Dedifferentiated amniotic fluid mesenchymal stem cell (primary cell): ENCODE results near the gene SUSD4.
"Not testable (repeated sequence)": the region's sequence is repeated elsewhere in the genome, so short reads cannot be mapped to it uniquely, and the experiment has no call there.

Source experiments
- DNase-seq: peaks from one replicate; pipeline ENCODE4 v3.0.0-alpha.2; 2016; ENCODE audit errors: extremely low spot score

Gene SUSD4

DNA sequence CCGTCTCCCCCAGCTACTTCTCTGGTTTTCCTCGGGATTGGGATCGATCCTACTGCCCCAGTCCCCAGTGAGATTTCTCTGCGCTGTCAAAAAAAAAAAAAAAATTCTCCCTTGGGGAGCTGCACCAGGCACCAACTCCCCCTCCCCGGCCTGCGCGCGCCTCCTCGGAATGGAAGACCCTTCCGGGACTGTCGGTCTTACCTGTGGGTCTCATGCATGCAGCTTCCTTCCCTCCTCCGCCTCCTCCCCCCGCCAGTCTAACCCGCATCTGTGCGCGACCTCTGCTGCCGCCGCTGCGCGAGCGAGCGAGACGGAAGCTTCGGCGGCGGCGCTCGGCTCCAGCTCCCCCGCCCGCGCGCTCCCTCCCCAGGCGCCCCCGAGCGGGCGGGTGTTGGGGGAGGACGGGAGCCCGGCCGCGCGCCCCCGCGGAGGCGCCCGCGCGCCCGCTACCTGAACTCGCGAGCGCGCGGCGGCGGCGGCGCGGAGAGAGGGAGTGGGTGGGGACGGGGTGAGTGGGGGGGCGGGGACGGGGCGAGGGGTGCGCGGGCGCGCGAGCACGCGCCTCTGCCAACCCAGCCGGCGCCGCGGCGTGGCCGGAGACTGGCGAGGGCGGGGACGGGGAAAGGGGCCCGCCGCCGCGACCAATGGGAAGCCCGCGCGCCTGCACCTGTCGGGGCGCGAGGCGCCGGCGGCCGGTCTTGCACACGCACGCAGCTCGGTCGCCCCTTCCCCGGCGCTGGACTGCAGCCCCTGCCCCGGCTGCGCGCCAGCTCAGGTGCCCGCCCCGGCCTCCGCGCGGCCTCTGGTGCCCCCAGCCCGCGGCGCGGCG is at the start of gene SUSD4:
Gene SUSD4, minus strand, starts transcription at position 321 of the 829 bp plus-strand sequence. CDS start 751 bp downstream, outside the sequence.
- no peak for DNase-seq

DNA sequence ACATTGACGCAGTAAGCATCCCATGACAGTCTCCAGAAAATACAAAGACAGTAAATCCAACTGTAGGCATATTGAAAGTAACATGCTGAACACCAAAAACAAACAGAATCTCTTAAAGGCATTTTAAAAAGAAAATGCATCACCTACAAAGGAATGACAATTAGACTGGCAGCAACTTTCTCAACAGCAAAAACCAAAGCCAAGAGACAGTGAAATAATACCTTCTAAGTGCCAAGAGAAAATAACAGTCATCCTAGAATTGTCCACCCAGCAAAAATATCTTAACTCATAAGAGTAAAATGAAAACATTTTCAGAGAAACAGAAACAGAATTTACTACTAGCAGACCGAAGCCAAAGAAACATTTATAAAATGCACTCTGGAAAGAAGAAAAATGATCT is 49.2 kb upstream of the SUSD4 start:
- DNase-seq = no peak

DNA sequence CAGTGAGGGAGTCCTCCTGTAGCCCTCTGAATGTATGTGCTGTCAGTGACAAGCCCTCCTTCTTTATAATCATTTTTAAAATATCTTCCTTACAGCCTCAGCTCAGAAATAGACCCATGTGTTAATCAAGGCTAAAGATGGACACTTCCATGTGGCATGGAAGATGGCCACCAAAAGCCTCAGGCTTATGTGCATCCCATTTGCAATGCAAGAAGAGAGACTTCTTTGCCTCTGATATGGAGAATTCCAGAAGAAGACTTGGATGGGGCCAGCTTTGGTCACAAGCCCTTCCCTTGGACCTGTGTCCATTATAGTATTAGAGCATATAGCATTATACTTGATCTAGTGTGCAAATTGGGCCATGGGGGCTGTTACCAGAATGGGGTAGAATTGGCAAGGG is 47.7 kb upstream of the SUSD4 start:
- DNase-seq = no peak

- peak; percentile 73 for DNase-seq
Observed at GRCh38 chr1:223411309-223411708, 47.3 kb upstream of the SUSD4 start.

DNA sequence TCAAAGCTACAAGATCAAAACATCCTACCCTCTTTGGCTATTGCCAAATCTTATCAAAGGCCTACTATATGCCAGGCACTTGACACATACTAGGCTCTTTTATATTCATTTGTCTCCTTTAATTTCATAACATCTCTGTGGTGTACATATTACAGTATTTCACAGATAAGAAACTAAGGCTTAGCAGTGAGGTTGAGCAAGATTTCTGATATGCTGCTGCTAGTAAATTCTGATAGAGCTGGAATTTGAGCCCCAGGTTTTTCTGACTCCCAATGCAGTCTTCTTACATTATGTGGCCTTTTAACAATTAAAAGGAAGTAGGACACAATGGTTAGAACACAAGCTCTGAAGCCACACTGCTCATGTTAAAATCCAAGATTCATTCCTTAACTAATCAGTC is 46.1 kb upstream of the SUSD4 start:
- no peak for DNase-seq

DNA sequence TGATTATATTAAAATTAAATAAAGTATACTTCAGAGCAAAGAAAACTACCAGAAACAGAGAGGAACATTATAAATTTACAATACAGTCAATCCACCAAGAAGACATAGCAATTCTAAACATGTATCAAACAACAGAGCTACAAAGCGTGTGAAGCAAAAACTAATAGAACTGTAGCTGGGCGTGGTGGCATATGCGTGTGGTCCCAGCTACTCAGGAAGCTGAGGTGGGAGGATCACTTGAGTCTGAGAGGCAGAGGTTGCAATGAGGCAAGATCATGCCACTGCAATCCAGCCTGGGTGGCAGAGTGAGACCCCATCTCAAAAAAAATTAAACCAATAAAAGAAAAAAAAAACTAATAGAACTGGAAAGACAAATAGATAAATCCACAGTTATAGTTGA is 41.5 kb upstream of the SUSD4 start:
- no peak for DNase-seq

DNA sequence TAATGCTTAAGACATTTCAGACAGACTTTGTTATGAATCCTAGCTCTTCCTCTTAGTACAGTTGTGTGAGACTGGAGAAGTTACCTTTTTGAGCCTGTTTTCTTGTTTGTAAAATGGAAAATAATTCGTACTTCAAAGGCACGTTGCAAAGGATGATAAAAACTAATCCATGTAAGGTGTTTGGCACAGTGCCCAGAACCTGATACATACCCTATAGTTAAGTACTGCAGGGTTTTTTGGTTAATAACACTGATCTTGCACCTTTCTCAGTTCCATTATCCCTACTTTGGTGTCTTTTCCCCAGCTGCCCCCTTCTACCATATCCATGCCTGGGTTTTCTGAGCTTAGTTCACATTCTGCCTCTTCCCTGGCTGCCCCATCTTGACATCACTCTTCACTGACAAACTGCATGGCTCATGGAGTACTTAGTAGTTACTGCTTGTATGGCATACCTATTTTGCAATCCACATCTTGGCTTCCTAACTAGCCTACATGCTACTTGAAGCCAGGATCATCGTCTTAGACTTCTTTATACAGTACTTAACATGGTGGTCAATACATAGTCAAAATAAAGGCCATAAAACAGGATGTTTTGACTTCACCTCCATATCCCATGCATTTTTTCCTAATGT is 39.3 kb upstream of the SUSD4 start:
- DNase-seq = no peak

DNA sequence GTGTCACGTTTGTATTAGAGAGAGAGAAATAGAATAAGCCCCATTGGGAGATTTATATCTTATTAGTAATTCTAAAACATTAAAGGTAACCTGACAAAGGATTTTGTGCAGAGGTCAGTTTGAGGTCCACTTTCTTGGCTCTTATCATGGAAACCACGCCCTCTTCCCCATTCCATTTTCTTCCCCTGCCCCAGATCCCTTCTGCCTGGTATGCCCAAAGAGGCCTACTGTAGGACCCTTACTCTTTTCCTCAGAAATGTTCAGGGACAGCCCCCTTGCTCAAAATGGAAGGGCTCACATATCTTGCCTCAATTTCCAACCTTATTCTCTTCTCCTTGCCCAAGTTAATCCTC is 38.8 kb upstream of the SUSD4 start:
- DNase-seq = no peak

- DNase-seq = peak; percentile 48
Observed at GRCh38 chr1:223401873-223402789, 38.2 kb upstream of the SUSD4 start.

DNA sequence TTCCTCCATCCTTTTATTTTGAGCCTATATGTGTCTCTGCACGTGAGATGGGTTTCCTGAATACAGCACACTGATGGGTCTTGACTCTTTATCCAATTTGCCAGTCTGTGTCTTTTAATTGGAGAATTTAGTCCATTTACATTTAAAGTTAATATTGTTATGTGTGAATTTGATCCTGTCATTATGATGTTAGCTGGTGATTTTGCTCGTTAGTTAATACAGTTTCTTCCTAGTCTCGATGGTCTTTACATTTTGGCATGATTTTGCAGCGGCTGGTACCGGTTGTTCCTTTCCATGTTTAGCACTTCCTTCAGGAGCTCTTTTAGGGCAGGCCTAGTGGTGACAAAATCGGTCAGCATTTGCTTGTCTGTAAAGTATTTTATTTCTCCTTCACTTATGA is 35.4 kb upstream of the SUSD4 start:
- not testable (repeated sequence) for DNase-seq

DNA sequence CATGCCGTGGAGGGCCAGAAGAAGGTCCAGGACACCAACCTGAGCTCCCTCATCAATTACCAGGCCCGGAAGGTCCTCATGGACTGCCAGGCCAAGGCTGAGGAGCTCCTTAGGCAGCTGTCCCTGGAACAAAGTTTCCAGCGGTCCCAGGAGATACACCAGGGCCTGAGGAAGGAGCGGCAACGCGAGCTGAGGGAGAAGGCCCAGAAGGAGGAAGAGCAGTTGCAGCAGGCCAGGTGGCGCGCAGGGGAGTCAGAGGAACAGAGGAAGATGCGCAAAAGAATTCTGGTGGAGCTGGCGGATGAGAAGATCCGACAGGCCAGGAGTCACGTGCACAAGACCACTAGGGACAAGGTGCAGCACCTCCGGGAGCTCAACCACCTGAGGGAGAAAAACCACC is 30.7 kb upstream of the SUSD4 start:
- no peak for DNase-seq

GRCh38 chr1:223394242-223394641 is 30.3 kb upstream of the SUSD4 start:
- DNase-seq = no peak

GRCh38 chr1:223393275-223394214 is 29.6 kb upstream of the SUSD4 start, which contains the start of gene CCDC185:
Gene CCDC185 (plus strand): TSS chr1:223393415. CDS start chr1:223393476, 61 bp downstream.
- DNase-seq = no peak

GRCh38 chr1:223390618-223391017 is 26.6 kb upstream of the SUSD4 start:
- no peak for DNase-seq

GRCh38 chr1:223386013-223386412 is 22.0 kb upstream of the SUSD4 start:
- no peak for DNase-seq

DNA sequence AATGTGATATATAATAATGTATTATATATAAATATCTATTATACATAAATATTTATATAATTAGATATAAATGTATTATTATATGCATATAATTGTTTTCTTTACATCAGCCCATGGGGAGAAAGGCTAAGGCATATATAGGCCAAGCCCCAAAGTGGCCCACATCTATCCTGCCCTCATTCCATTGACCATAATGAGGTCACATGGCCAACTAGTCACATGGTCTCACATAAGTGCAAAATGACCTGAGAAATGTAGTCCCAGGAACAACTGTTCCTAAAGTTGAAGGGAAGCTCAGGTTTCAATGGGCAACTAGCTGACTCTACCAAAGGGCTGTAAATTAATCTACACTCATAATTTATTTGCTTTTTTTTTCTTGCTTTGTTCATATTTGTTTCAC is 14.8 kb upstream of the SUSD4 start:
- no peak for DNase-seq

DNA sequence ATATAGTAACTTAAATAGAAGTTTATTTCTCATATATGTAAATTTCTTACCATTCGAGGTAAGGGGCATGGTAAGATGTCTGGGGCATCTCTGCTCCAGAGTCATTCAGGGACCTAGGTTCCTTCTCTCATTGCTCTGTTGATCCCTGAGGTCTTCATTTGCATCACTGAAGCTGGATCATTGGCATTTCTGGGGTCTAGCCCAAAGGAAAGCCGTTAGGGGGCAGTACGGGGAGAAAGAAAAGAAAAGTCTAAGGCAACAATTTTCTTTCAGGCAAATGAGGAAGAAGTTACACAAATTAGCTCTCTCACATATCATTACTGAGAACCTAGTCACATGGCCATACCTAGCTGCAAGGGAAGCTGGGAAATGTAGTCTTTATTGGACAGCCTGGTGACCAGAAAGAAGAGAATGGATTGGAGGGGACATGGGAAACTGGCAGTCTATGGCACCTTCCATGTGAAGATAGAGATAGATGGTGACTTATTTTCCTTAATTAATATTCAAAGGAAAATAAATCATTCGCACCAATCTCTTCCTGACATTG is 10.2 kb upstream of the SUSD4 start:
- DNase-seq = no peak

- no peak for DNase-seq
Observed at GRCh38 chr1:223364685-223365382, 858 bp upstream of the SUSD4 start.

- DNase-seq = no peak
Observed at GRCh38 chr1:223363057-223363855, 720 bp downstream of the SUSD4 start.
